Stimulated activated CD8-positive, alpha-beta memory T cell treated with anti-CD3 and anti-CD28 coated beads, Interleukin-15, amount 100 ng/mL, for 4 hours (primary cell): Measurements from ENCODE around the gene HAPLN3.

Experiments used
- DNase-seq, 2 donors: peaks; one replicate each; pipeline ENCODE4 v3.0.0-alpha.2; 2020; ENCODE audit warnings: low read depth in 2 of 2

The HAPLN3 gene

GRCh38 chr15:88896333-88897033 lies 1.1 kb upstream of the HAPLN3 start:
- no peak for DNase-seq

- DNase-seq: peak; percentile 57 to 73
Observed at GRCh38 chr15:88894348-88894818, 961 bp downstream of the HAPLN3 start.

GRCh38 chr15:88891540-88892254 lies 3.6 kb downstream of the HAPLN3 start:
- no peak for DNase-seq

- DNase-seq: no peak
Observed at GRCh38 chr15:88890495-88890894, 4.8 kb downstream of the HAPLN3 start.

DNA sequence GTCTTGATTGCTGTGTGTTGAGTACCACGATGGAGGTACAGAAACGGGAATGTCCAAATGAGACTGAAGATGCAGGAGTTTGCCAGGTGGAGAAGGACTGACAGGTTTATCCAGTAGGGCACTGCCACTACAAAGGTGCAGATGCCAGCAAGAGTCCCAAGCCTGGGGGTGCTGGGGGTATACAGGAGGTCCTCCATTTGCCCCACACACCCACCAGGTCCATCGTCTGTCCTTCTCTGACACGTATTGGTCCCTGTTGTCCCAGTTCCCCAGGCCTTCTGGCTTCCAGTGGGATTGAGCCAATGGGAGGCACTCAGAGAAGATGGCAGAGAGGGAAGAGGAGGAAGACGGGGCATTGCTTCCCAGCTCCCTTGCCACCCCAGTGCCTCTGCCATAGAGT lies 6.6 kb downstream of the HAPLN3 start:
- DNase-seq: no peak

GRCh38 chr15:88887068-88887580 lies 8.2 kb downstream of the HAPLN3 start:
- DNase-seq: no peak

DNA sequence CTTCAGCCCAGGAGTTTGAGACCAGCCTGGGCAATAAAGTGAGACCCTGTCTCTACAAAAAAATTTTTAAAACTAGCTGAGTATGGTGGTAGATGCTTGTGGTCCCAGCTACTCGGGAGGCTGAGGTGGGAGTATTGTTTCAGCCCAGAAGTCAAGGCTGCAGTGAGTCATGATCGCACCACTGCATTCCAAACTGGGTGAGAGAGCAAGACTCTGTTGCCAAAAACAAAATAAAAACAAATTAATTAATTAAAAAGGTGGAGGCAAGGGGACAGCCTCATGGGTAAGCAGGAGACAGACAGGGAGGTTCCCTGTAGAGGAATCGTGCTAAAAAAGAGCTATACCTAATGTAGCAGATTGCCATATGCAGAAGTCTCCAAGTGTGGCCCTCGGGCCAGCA lies 12.6 kb downstream of the HAPLN3 start:
- DNase-seq: no peak

- no peak for DNase-seq
Observed at GRCh38 chr15:88881775-88882174, 13.6 kb downstream of the HAPLN3 start.

- DNase-seq: no peak
Observed at GRCh38 chr15:88880944-88881740, 14.2 kb downstream of the HAPLN3 start.

- DNase-seq: no peak
Observed at GRCh38 chr15:88878720-88879184, 16.6 kb downstream of the HAPLN3 start.

DNA sequence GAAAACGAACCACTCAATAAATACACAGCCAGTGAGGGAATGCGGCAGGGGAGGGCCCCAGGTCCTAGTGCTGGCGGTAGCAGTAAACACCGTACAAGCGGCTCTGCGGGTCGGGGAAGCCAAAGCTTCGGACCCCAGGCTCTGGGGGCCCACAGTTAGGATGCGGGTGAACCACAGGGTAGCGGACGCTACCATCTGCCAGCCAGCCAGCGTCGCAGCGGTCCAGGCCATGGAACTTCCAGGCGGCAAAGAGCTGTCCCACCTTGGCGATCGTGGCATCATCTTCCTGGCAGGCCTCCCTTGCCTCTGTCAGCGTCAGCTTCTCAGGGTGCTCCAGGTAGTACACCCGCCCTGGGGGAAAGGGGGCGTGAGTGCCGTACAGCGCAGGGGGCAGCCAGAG lies 17.4 kb downstream of the HAPLN3 start:
- no peak for DNase-seq

DNA sequence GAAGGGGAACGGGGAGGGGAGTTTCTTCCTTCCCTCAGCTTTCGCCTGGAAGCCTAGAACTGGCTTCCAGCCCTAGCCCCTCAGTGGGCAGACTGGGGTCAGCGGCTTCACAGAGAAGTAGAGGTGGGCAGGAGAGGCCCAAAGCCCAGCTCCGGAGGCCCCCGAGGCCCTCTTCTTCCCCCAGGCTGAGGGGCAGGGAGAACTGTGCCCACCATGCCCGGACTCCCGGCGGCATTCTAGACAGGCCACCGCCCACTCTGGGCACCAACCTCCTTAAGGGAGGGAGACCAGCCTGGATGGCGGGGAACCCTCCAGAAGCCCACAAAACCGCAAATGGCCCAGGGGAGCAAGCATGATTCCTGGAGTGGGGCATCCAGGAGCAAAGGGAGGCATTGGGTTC lies 17.9 kb downstream of the HAPLN3 start:
- DNase-seq: no peak

DNA sequence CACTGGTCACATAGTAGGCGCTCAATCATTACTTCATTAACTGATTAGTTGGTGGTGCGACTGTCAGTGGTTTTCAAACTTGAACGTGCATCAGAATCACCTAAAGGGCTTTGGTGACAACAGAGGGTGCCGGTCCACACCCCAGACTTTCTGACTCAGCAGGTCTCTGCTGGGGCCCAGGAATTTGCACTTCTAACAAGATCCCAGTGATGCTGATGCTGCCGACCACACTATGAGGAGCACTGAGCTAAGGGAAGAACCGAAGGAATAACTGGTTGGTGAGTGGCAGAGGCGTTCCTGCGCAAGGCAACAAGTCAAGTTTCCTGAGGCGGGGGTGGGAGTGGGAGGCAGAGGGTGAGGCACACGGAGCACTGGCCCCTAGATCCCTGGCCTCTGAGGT lies 18.8 kb downstream of the HAPLN3 start:
- no peak for DNase-seq

DNA sequence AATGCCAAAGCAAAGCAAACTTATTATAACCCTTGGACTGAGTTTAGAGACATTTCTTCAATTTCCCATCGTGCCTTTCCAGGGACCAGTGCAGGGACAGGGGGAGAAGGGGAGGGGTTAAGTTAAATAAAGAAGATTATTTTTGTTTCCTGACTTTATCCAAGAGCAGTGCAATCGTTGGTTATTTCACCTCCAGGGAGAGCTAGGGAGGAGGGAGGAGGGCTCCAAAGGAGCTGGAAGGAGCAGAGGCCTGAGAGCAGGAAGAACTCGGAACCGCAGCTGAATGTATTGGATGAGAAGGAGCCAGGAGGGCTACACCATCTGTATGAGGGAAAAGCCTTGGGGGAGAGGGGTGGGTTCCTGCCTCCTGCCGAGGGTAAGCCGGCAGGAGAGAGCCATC lies 20.7 kb downstream of the HAPLN3 start:
- no peak for DNase-seq

- no peak for DNase-seq
Observed at GRCh38 chr15:88874275-88874674, 21.1 kb downstream of the HAPLN3 start.

- DNase-seq: no peak
Observed at GRCh38 chr15:88873786-88874185, 21.6 kb downstream of the HAPLN3 start.

DNA sequence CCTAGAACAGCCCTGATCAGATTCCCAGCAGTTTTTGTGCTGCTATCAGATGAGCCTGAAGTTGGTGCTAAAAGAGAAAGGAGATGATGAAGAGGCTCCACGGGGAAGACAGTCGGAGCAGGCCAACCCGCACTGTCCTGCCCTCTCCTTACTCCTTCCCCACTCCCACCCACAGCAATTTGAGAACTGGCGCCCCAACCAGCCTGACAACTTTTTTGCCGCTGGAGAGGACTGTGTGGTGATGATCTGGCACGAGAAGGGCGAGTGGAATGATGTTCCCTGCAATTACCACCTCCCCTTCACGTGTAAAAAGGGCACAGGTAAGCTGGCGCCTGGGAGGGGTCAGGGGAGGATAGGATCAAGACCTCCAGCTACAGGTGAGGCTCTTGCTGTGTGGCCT lies 22.6 kb downstream of the HAPLN3 start:
- DNase-seq: no peak

GRCh38 chr15:88872106-88872505 lies 23.2 kb downstream of the HAPLN3 start:
- no peak for DNase-seq

DNA sequence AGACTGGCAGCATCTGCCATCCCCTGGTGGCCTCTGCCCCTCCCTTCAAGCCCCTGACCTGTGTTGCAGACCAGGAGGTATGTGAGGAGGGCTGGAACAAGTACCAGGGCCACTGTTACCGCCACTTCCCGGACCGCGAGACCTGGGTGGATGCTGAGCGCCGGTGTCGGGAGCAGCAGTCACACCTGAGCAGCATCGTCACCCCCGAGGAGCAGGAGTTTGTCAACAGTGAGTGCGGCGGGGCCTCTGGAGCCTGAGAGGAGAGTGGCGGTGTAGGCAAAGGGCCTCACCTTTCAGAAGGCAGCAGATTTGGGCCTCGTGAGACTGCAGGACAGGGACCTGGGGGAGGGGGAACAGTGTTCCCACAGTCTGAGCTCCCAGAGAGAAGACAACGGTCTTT lies 24.0 kb downstream of the HAPLN3 start:
- no peak for DNase-seq

- DNase-seq: no peak
Observed at GRCh38 chr15:88866295-88866881, 29.0 kb downstream of the HAPLN3 start.

DNA sequence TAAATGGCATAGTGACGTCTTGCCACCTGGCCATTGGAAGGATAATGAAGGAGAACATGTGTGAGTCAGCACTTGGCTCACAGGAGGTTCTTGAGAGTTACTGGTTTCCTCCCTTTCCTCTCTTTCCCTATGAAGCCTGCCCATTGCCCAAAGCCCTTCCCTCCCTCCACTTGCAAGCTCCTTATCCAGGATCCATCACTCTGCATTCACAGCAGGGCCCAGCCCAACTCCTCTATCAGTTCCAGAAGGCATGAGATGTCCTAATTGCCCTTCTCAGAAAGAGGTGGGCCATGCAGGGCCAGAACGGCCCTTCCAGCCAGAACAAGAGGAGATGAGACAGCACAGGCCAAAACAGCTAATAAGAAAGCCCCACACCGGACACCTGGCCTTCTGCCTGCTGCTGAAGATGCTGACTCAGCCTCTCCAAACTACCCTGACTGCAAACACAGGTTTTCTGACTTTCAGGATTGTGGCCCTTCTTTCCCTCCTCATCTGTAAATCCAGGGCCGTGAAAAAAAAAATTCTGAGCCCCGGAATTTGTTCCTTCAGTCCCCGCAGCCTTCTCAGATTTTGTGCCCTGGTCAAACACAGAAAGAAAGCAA lies 29.7 kb downstream of the HAPLN3 start:
- no peak for DNase-seq
